H1 (cell line): ENCODE data around the gene IL10RA. TPM values are rescaled to one million over a fixed set of nuclear protein-coding genes. Genes with fewer than 3 reads are reported as not detected.
A peak's percentile ranks its signal among the peaks of the same experiment; 100 is the strongest.

Experiments
- CTCF ChIA-PET: fragments of 300-600 bp; sonication (Branson Sonifier 250); formaldehyde crosslinking; loops from one replicate; lab custom pipeline; 2021; ENCODE audit not compliant: partially characterized antibody; lab: Charles Lee
- POLR2A ChIA-PET: fragments of 300-600 bp; sonication (Branson Sonifier 250); formaldehyde crosslinking; loops from one replicate; lab custom pipeline; 2021; ENCODE audit warnings: inconsistent platforms; ENCODE audit not compliant: partially characterized antibody; lab: Charles Lee
- DNase-seq, 2 experiments: peaks; one replicate each; pipeline versions ENCODE4 v3.0.0 to v3.0.0-alpha.2; 2010 to 2022; ENCODE audit warnings: low spot score in 2 of 2, low read depth in 1 of 2, mixed read lengths in 1 of 2
- FAIRE-seq: peaks from 2 replicates; lab custom pipeline; 2011; peaks lifted over from hg19 to GRCh38; lab: Jason Lieb, UNC
- H2AFZ ChIP-seq: 2 replicates; pipeline ENCODE4 v1.8.1; 2012; ENCODE audit warnings: low read length, inconsistent platforms
- H2AK5ac ChIP-seq: 2 replicates; pipeline ENCODE4 v1.6.1; 2013; ENCODE audit warnings: low read depth, low read length
- H2BK120ac ChIP-seq: replicated peaks from 2 replicates; pipeline ENCODE3; 2013; ENCODE audit warnings: low read depth, low read length, inconsistent platforms
- H2BK12ac ChIP-seq: 2 replicates; pipeline ENCODE4 v1.6.1; 2013; ENCODE audit warnings: low read depth, low read length
- H2BK15ac ChIP-seq: 2 replicates; pipeline ENCODE4 v1.6.1; 2013; ENCODE audit warnings: low read length
- H2BK20ac ChIP-seq: 2 replicates; pipeline ENCODE4 v1.6.1; 2013; ENCODE audit warnings: low read length
- H2BK5ac ChIP-seq: 2 replicates; pipeline ENCODE4 v1.6.1; 2013; ENCODE audit warnings: low read depth, low read length
- H3K14ac ChIP-seq: 2 replicates; pipeline ENCODE4 v1.6.1; 2013; ENCODE audit warnings: inconsistent platforms; ENCODE audit not compliant: insufficient read length
- H3K18ac ChIP-seq: 2 replicates; pipeline ENCODE4 v1.6.1; 2013; ENCODE audit warnings: low read length; ENCODE audit errors: extremely low read depth
- H3K23ac ChIP-seq: 2 replicates; pipeline ENCODE4 v1.6.1; 2013; ENCODE audit warnings: inconsistent platforms; ENCODE audit not compliant: insufficient read length
- H3K23me2 ChIP-seq: 2 replicates; pipeline ENCODE4 v1.6.1; 2013; ENCODE audit warnings: low read depth, low read length
- H3K27ac ChIP-seq: 2 replicates; pipeline ENCODE4 v1.6.1; 2011; ENCODE audit warnings: low read depth, low read length, inconsistent platforms
- H3K27me3 ChIP-seq, 4 experiments: replicated peaks in 1 of 4; 1 replicate in 1 of 4; 2 replicates in 3 of 4; pipeline versions ENCODE4 v1.6.1 to v1.8.1; 2011 to 2013; ENCODE audit warnings: low read length in 3 of 4, mild to moderate bottlenecking in 3 of 4, inconsistent platforms in 2 of 4, mixed read lengths in 2 of 4, moderate library complexity in 1 of 4; ENCODE audit not compliant: control insufficient read depth in 3 of 4, insufficient read depth in 3 of 4; ENCODE audit errors: extremely low read depth in 1 of 4
- H3K36me3 ChIP-seq, 4 experiments: 2 replicates each; pipeline versions ENCODE4 v1.6.1 to v1.8.1; 2011 to 2013; ENCODE audit warnings: mild to moderate bottlenecking in 4 of 4, low read length in 3 of 4, moderate library complexity in 2 of 4, control low read depth in 1 of 4, inconsistent platforms in 1 of 4; ENCODE audit not compliant: insufficient read depth in 4 of 4, control insufficient read depth in 2 of 4
- H3K4ac ChIP-seq: replicated peaks from 2 replicates; pipeline ENCODE3; 2013; ENCODE audit warnings: low read length, low read depth, mixed read lengths, inconsistent platforms; ENCODE audit not compliant: insufficient read length
- H3K4me1 ChIP-seq, 4 experiments: replicated peaks in 1 of 4; 1 replicate in 1 of 4; 2 replicates in 3 of 4; pipeline versions ENCODE4 v1.6.1 to v1.8.1; 2011 to 2013; ENCODE audit warnings: low read length in 3 of 4, inconsistent platforms in 2 of 4, mixed read lengths in 1 of 4; ENCODE audit not compliant: insufficient read depth in 4 of 4, control insufficient read depth in 3 of 4
- H3K4me2 ChIP-seq, 2 experiments: 2 replicates each; pipeline versions ENCODE4 v1.6.1 to v1.8.1; 2011 to 2013; ENCODE audit warnings: low read depth in 2 of 2, low read length in 2 of 2, control low read depth in 1 of 2, inconsistent platforms in 1 of 2, mild to moderate bottlenecking in 1 of 2; ENCODE audit not compliant: insufficient read depth in 1 of 2
- H3K4me3 ChIP-seq, 4 experiments: fragments of 200-600, 300-600 bp in 1 of 4; sonication (generic), shearing (Covaris generic), sonication (Bioruptor Twin) in 1 of 4; 2 replicates each; pipeline versions ENCODE4 v1.5.1 to v1.8.1; 2011 to 2016; ENCODE audit warnings: low read length in 4 of 4, low read depth in 3 of 4, control low read depth in 2 of 4, inconsistent platforms in 2 of 4, mild to moderate bottlenecking in 2 of 4, mixed read lengths in 1 of 4, moderate library complexity in 1 of 4; ENCODE audit not compliant: insufficient read depth in 2 of 4; ENCODE audit errors: extremely low read depth in 1 of 4
- H3K56ac ChIP-seq: replicated peaks from 2 replicates; pipeline ENCODE3; 2013; ENCODE audit warnings: low read depth, mild to moderate bottlenecking, mixed read lengths, low read length, inconsistent platforms; ENCODE audit not compliant: insufficient read length
- H3K79me1 ChIP-seq: 2 replicates; pipeline ENCODE4 v1.6.1; 2013; ENCODE audit warnings: low read depth, low read length, control low read depth
- H3K79me2 ChIP-seq, 2 experiments: 2 replicates each; pipeline versions ENCODE4 v1.6.1 to v1.8.1; 2012 to 2013; ENCODE audit warnings: low read length in 2 of 2, mild to moderate bottlenecking in 2 of 2, inconsistent platforms in 1 of 2; ENCODE audit not compliant: insufficient read depth in 2 of 2, control insufficient read depth in 1 of 2
- H3K9ac ChIP-seq, 4 experiments: replicated peaks in 1 of 4; 1 replicate in 1 of 4; 2 replicates in 3 of 4; pipeline versions ENCODE4 v1.6.1 to v1.8.1; 2011 to 2013; ENCODE audit warnings: low read depth in 3 of 4, low read length in 3 of 4, control low read depth in 2 of 4, mild to moderate bottlenecking in 2 of 4, moderate library complexity in 2 of 4, inconsistent platforms in 1 of 4; ENCODE audit errors: extremely low read depth in 1 of 4
- H3K9me3 ChIP-seq, 2 experiments: 2 replicates each; pipeline versions ENCODE4 v1.6.1 to v1.8.1; 2012 to 2013; ENCODE audit warnings: mild to moderate bottlenecking in 2 of 2, moderate library complexity in 2 of 2, control low read depth in 1 of 2, inconsistent platforms in 1 of 2, low read depth in 1 of 2, low read length in 1 of 2, mixed read lengths in 1 of 2; ENCODE audit not compliant: insufficient read depth in 2 of 2
- H4K20me1 ChIP-seq, 2 experiments: replicated peaks in 1 of 2; 2 replicates each; pipeline versions ENCODE3 to v1.8.1; 2011 to 2013; ENCODE audit warnings: inconsistent platforms in 2 of 2, low read length in 2 of 2, mild to moderate bottlenecking in 1 of 2; ENCODE audit not compliant: insufficient read depth in 2 of 2, control insufficient read depth in 1 of 2
- H4K5ac ChIP-seq: 2 replicates; pipeline ENCODE4 v1.6.1; 2013; ENCODE audit warnings: low read length, low read depth, mixed read lengths, inconsistent platforms; ENCODE audit not compliant: insufficient read length
- H4K8ac ChIP-seq: 2 replicates; pipeline ENCODE4 v1.8.0; 2013; ENCODE audit warnings: mild to moderate bottlenecking, moderate library complexity, low read length, inconsistent platforms; ENCODE audit not compliant: insufficient read depth; ENCODE audit errors: extremely low read depth
- H4K91ac ChIP-seq: replicated peaks from 2 replicates; pipeline ENCODE3; 2013; ENCODE audit warnings: low read length, mixed read lengths, inconsistent platforms; ENCODE audit not compliant: insufficient read length
- EZH2 ChIP-seq: fragments of 200-600 bp; sonication (generic); IDR thresholded peaks from 2 replicates; pipeline ENCODE4 v1.7.1; 2012; ENCODE audit warnings: low read depth, mild to moderate bottlenecking, moderate library complexity, low read length, inconsistent platforms; ENCODE audit not compliant: severe bottlenecking
- GTF2F1 ChIP-seq: IDR thresholded peaks from 2 replicates; pipeline ENCODE4 v1.6.1; 2012; ENCODE audit warnings: low read depth, low read length, improper control_type of control experiment, borderline replicate concordance
- HDAC2 ChIP-seq, 2 experiments: fragments of 300-600 bp in 1 of 2; sonication (generic) in 1 of 2; IDR thresholded peaks; 2 replicates each; pipeline ENCODE4 v1.6.1; 2011 to 2012; ENCODE audit warnings: low read depth in 2 of 2, low read length in 2 of 2, mild to moderate bottlenecking in 2 of 2, moderate library complexity in 2 of 2, borderline replicate concordance in 1 of 2, inconsistent platforms in 1 of 2
- KDM4A ChIP-seq: IDR thresholded peaks from one replicate; pipeline ENCODE4 v1.7.1; 2012; ENCODE audit warnings: low read depth, mild to moderate bottlenecking, moderate library complexity, low read length, inconsistent platforms; ENCODE audit not compliant: severe bottlenecking
- SIRT6 ChIP-seq: IDR thresholded peaks from one replicate; pipeline ENCODE4 v1.7.1; 2012; ENCODE audit warnings: low read length, inconsistent platforms
- SP2 ChIP-seq: IDR thresholded peaks from 2 replicates; pipeline ENCODE4 v1.6.1; 2012; ENCODE audit warnings: mild to moderate bottlenecking, low read length, inconsistent platforms
- TEAD4 ChIP-seq: IDR thresholded peaks from 2 replicates; pipeline ENCODE4 v1.6.1; 2012; ENCODE audit warnings: low read depth, low read length, inconsistent platforms, mixed read lengths
- WGBS, 2 experiments: shearing (Covaris generic) in 1 of 2; methylation state at CpG; one replicate each; pipeline versions ENCODE4 v1.1.6 to v1.1.7; 2013 to 2015; ENCODE audit warnings: low lambda C conversion rate in 2 of 2, mixed read lengths in 2 of 2, inconsistent platforms in 1 of 2, low coverage in 1 of 2, missing lambda C conversion rate in 1 of 2; ENCODE audit not compliant: insufficient replicate concordance in 2 of 2, insufficient coverage in 1 of 2, insufficient read length in 1 of 2; ENCODE audit errors: extremely low coverage in 1 of 2, missing lambda C conversion rate in 1 of 2; 5-methylcytosine and 5-hydroxymethylcytosine counted together
- polyA plus RNA-seq, 7 experiments: library from polyadenylated mRNA; depleted of rRNA in 3 of 7; stranded (reverse) in 5 of 7; unstranded in 2 of 7; fragments of >200 nt in 5 of 7; fragments of 200-250 nt in 2 of 7; gene quantifications; 1 replicate in 5 of 7; 2 replicates in 1 of 7; 4 replicates in 1 of 7; pipeline versions ENCODE4 v1.2.1 to v1.2.3, GENCODE V29; 2011 to 2013; ENCODE audit warnings: missing spikeins in 2 of 7, mixed read lengths in 2 of 7
- total RNA-seq: library from RNA; stranded (reverse); fragmentation: NEBNext Ultra II Directional; extraction: Animal tissue kit (Norgen Biotek cat#: 25700); gene quantifications from 2 replicates; pipeline ENCODE4 v1.2.1, GENCODE V29; 2021

IL10RA gene
- total and polyA plus RNA-seq, 2 of the 8 experiments (the other 6 are each of a cell fraction or from before 2014, with no cell fraction given): 0.05 to 0.11 TPM

GRCh38 chr11:117986981-117987574 is 884 bp downstream of the IL10RA start:
- Histone ChIP-seq H3K23ac (no peak overlapping the region), H2BK5ac (no peak overlapping the region), H3K14ac (no peak overlapping the region), H3K23me2 (peaks cover 7% of the 10 kb centered on the region; the same call in 1 of the 2 replicates), H3K4me1 (peaks cover 0 to 3% (median 1%) of the 10 kb centered on the region in 4 experiments; a peak in 3 of 7 replicates), H3K79me2 (no peaks in the 10 kb centered on the region), H3K27me3 (peaks cover 16 to 30% (median 22%) of the 10 kb centered on the region in 4 experiments), H3K9ac (no peak overlapping the region), H3K56ac (no peak overlapping the region), H2BK15ac (no peak overlapping the region), H3K4me2 (peak overlapping the region; percentile 53 to 90; a peak in 2 of 4 replicates), H3K27ac (no peak overlapping the region), H4K8ac (no peak overlapping the region), H2BK20ac (no peak overlapping the region), H3K4me3 (peak overlapping the region in 3 of 4 experiments; percentile 44 to 64 (median 51); a peak in 4 of 8 replicates), H2AK5ac (no peak overlapping the region), H4K20me1 (no peaks in the 10 kb centered on the region), H4K91ac (no peak overlapping the region), H2BK12ac (no peak overlapping the region), H2AFZ (no peak overlapping the region), H4K5ac (no peak overlapping the region), H3K18ac (no peak overlapping the region), H2BK120ac (no peak overlapping the region), H3K9me3 (no peaks in the 10 kb centered on the region), H3K4ac (no peak overlapping the region), H3K36me3 (no peaks in the 10 kb centered on the region), H3K79me1 (no peaks in the 10 kb centered on the region)
- ChIA-PET POLR2A (interaction anchor here (1.4 kb wide), 1 partner anchor 13 kb away, joined by 3 read pairs; no protein-coding TSS in a partner anchor), CTCF (interaction anchor here (1.0 to 3.1 kb wide), 8 partner anchors 10 to 167 kb away, joined by 3 to 15 read pairs (median 4); no protein-coding TSS in a partner anchor)
- FAIRE-seq: no peak
- DNase-seq: no peak
- WGBS, 2 experiments: 87% methylated on average over 15 of the region's 15 CpGs; no CpG with 5 or more reads in 1 of the 2 experiments
- TF ChIP-seq SIRT6: no peak
- no peak for TF ChIP-seq HDAC2 (IDR thresholded peaks at IDR 0.05; ENCODE audit: borderline replicate concordance in 1 of 2, low read depth in 2 of 2, low read length in 2 of 2)
- TF ChIP-seq TEAD4: no peak
- no peak for TF ChIP-seq SP2
- no peak for TF ChIP-seq KDM4A
- peak; percentile 11 for TF ChIP-seq EZH2
- TF ChIP-seq GTF2F1: no peak
